HT1080 (cell line): ENCODE results near the gene PLXNA1. TPM values are rescaled to one million over a fixed set of nuclear protein-coding genes. Genes with fewer than 3 reads are reported as not detected.

Experiments used
- DNase-seq: peaks from one replicate; pipeline ENCODE4 v3.0.0-alpha.2; 2015; ENCODE audit warnings: low read depth
- total RNA-seq: library from RNA; depleted of rRNA; stranded (reverse); fragments of >200 nt; shearing (Covaris generic); gene quantifications from 2 replicates; pipeline ENCODE4 v1.2.3, GENCODE V29; 2014

Gene PLXNA1
- total RNA-seq, 1 experiment from 2014 or later = 163 TPM

GRCh38 chr3:126964950-126965349 is 18.0 kb upstream of the PLXNA1 start:
- DNase-seq = no peak

GRCh38 chr3:126965526-126966080 is 17.3 kb upstream of the PLXNA1 start:
- no peak for DNase-seq

GRCh38 chr3:126967386-126967785 is 15.5 kb upstream of the PLXNA1 start:
- no peak for DNase-seq

GRCh38 chr3:126968391-126969390 is 14.2 kb upstream of the PLXNA1 start:
- no peak for DNase-seq

- peak; percentile 53 for DNase-seq
These were observed 13.3 kb upstream of the PLXNA1 start for GRCh38 chr3:126969586-126969985.

- no peak for DNase-seq
These were observed 12.8 kb upstream of the PLXNA1 start for GRCh38 chr3:126970101-126970500.

- DNase-seq = no peak
These were observed 12.0 kb upstream of the PLXNA1 start for GRCh38 chr3:126970921-126971320.

- no peak for DNase-seq
These were observed 11.0 kb upstream of the PLXNA1 start for GRCh38 chr3:126971891-126972351.

- DNase-seq = no peak
These were observed 10.0 kb upstream of the PLXNA1 start for GRCh38 chr3:126972866-126973265.

GRCh38 chr3:126973814-126974213 is 9.1 kb upstream of the PLXNA1 start:
- no peak for DNase-seq

GRCh38 chr3:126974756-126975155 is 8.2 kb upstream of the PLXNA1 start:
- DNase-seq = no peak

- no peak for DNase-seq
These were observed 6.0 kb upstream of the PLXNA1 start for GRCh38 chr3:126976906-126977305.

- DNase-seq = no peak
These were observed 5.1 kb upstream of the PLXNA1 start for GRCh38 chr3:126977821-126978220.

- DNase-seq = no peak
These were observed 4.6 kb upstream of the PLXNA1 start for GRCh38 chr3:126978291-126978690.

GRCh38 chr3:126979046-126979628 is 3.8 kb upstream of the PLXNA1 start:
- DNase-seq = peak; percentile 75

- DNase-seq = no peak
These were observed 2.6 kb upstream of the PLXNA1 start for GRCh38 chr3:126980266-126980811.

GRCh38 chr3:126982126-126982470 is 817 bp upstream of the PLXNA1 start:
- no peak for DNase-seq

GRCh38 chr3:126983276-126983652 is 349 bp downstream of the PLXNA1 start:
- no peak for DNase-seq

- peak; percentile 59 for DNase-seq
These were observed 907 bp downstream of the PLXNA1 start for GRCh38 chr3:126983653-126984390.

GRCh38 chr3:126984391-126985131 is 1.6 kb downstream of the PLXNA1 start:
- DNase-seq = no peak
